ENCODE measurements around the gene HOXA4. TPM values are rescaled to one million over a fixed set of nuclear protein-coding genes. Genes with fewer than 3 reads are reported as not detected.

Gene HOXA4
- total and polyA plus RNA-seq, 10 donors = 2.1 to 10.8 (median 4.3) TPM

DNA sequence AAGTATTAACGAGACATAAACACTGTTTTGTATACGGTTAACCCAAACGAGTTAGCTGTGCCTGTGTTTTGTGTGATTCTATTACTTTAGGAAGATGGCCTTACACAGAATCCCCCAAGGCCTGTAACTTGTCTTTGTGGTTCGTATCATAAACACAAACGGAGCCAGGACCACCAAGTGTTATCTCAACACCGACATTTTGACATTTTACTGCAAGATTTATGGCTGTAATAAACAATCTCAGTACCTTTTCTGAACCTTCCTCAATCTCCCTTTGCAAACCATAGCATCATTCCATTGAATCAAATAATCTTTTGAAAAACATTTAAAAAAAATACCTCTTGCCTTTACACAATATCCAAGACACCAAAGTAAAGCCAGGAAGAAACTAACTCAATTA is 2.4 kb upstream of the HOXA4 start:
- Histone ChIP-seq H3K4me1 (peaks cover 0 to 50% (median 20%) of the 10 kb centered on the region in 6 donors), H3K27ac (no peak overlapping the region), H3K4me3 (no peak overlapping the region), H3K36me3 (no peaks in the 10 kb centered on the region), H3K9me3 (no peaks in the 10 kb centered on the region), H3K27me3 (replicated peaks in 1 of 7) (peaks cover 0 to 38% (median 0%) of the 10 kb centered on the region in 7 donors)
- TF ChIP-seq POLR2A (IDR thresholded peaks at IDR 0.05) (no peak), CTCF (IDR thresholded peaks at IDR 0.05 in 8 of 11, conservative IDR thresholded peaks at IDR 0.05 in 3 of 11) (no peak), POLR2AphosphoS5 (IDR thresholded peaks at IDR 0.05) (no peak)
- 69 to 84% (median 82%) methylated on average over 6 of the region's 6 CpGs for WGBS, 5 donors
- intact Hi-C loops (cut with DNase I; ENCODE audit: low total_unique reads) = no loop called here
- no peak for DNase-seq

DNA sequence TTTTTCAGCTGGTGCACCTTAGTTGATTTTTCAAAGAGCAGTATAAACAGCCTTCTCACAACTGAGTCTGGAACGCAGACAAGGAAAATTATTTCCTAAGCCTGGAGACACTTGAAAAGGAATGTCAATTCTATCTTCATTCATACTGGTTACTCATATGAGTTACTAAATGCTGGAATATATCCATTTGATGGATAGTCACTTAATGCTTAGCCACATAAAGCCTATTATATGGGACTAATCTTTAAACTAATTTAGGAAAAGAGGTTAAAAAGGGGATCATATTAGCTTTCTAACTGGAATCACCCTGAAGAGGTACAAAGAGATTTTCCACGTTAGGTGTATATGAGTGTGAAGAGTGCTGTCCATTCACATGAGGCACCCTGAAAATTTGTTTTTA is 1.7 kb upstream of the HOXA4 start:
- no peak for TF ChIP-seq POLR2A (IDR thresholded peaks at IDR 0.05)
- TF ChIP-seq CTCF (IDR thresholded peaks at IDR 0.05 in 8 of 11, conservative IDR thresholded peaks at IDR 0.05 in 3 of 11) = no peak
- no peak for TF ChIP-seq POLR2AphosphoS5 (IDR thresholded peaks at IDR 0.05)
- Histone ChIP-seq H3K4me1 (peaks cover 0 to 50% (median 21%) of the 10 kb centered on the region in 6 donors), H3K27ac (peak overlapping the region in 4 of 8 donors; percentile 91 to 94 (median 92)), H3K27me3 (replicated peaks in 1 of 7) (peaks cover 0 to 35% (median 0%) of the 10 kb centered on the region in 7 donors), H3K4me3 (no peak overlapping the region), H3K9me3 (no peaks in the 10 kb centered on the region), H3K36me3 (no peaks in the 10 kb centered on the region)
- intact Hi-C loops (cut with DNase I; ENCODE audit: low total_unique reads) = no loop called here
- no peak for DNase-seq
- WGBS, 5 donors = 83 to 97% (median 87%) methylated on average over 2 of the region's 2 CpGs

DNA sequence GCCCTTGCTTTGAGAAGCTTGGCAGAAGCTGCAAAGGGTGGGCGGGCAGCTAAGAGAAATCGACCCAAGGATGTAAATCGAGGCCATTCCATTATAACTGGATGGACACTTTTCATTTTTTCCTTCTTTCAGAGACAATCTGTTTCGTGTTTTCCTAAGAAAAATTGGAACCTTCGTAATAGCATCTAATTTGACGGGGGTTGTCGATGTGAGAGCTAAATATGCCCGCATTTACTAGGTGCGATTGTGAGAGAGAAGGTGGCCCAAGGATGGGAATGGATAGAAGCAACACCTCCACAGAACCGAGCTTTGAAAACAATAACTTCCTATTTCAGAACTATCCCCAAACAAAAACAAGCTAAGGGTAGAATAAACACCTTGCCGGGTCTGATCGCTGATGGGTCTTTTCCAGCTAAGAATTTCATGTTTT is 848 bp upstream of the HOXA4 start:
- WGBS, 5 donors = 48 to 63% (median 54%) methylated on average over 12 of the region's 12 CpGs
- TF ChIP-seq CTCF (IDR thresholded peaks at IDR 0.05 in 8 of 11, conservative IDR thresholded peaks at IDR 0.05 in 3 of 11) (no peak), POLR2A (IDR thresholded peaks at IDR 0.05) (no peak), POLR2AphosphoS5 (IDR thresholded peaks at IDR 0.05) (no peak)
- Histone ChIP-seq H3K4me1 (peaks cover 0 to 45% (median 21%) of the 10 kb centered on the region in 6 donors), H3K9me3 (no peaks in the 10 kb centered on the region), H3K36me3 (no peaks in the 10 kb centered on the region), H3K27ac (peak overlapping the region; percentile 61 to 94 (median 91)), H3K27me3 (replicated peaks in 1 of 7) (peaks cover 0 to 27% (median 0%) of the 10 kb centered on the region in 7 donors), H3K4me3 (peak overlapping the region; percentile 48 to 87 (median 58))
- intact Hi-C loops (cut with DNase I; ENCODE audit: low total_unique reads) = no loop called here
- no peak for DNase-seq

GRCh38 chr7:27129729-27130539 is 623 bp downstream of the HOXA4 start:
- Histone ChIP-seq H3K27ac (peak overlapping the region; percentile 78 to 94 (median 91)), H3K4me3 (peak overlapping the region; percentile 48 to 87 (median 58)), H3K4me1 (peaks cover 0 to 31% (median 12%) of the 10 kb centered on the region in 6 donors), H3K27me3 (replicated peaks in 1 of 7) (peaks cover 0 to 14% (median 0%) of the 10 kb centered on the region in 7 donors), H3K36me3 (no peaks in the 10 kb centered on the region), H3K9me3 (no peaks in the 10 kb centered on the region)
- TF ChIP-seq POLR2A (IDR thresholded peaks at IDR 0.05) = no peak
- TF ChIP-seq POLR2AphosphoS5 (IDR thresholded peaks at IDR 0.05) = peak in 2 of 3 donors; percentile 34 to 43
- peak in 3 of 11 experiments; percentile 11 to 24 (median 23) for TF ChIP-seq CTCF (IDR thresholded peaks at IDR 0.05 in 8 of 11, conservative IDR thresholded peaks at IDR 0.05 in 3 of 11)
- no peak for DNase-seq
- intact Hi-C loops (cut with DNase I; ENCODE audit: low total_unique reads) = no loop called here
- 41 to 69% (median 48%) methylated on average over 31 to 72 of the region's 72 CpGs for WGBS, 5 donors

Measured in spleen (tissue), 11 donors.